Measurements from ENCODE around the gene ANKFY1.

ANKFY1 gene

DNA sequence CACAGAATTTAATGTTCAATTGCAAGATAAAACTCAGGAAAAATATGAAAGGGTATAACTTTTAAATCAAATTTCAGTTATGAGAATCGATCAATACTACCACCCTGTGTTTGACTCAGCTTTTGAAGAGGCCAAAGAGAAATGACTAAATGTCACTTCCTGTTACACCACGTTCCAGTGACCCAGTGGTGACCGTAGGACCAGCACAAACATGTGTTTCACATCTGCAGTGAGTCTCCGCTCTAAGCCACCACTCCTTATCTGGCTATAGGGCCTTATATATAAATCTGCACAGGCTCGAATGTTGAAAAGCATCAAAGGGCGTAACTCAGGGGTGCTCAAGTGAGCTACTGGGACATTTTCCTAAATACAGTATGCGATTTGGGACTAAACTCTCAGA, 84.7 kb downstream of the ANKFY1 start:
- TF ChIP-seq, protein P1, sequence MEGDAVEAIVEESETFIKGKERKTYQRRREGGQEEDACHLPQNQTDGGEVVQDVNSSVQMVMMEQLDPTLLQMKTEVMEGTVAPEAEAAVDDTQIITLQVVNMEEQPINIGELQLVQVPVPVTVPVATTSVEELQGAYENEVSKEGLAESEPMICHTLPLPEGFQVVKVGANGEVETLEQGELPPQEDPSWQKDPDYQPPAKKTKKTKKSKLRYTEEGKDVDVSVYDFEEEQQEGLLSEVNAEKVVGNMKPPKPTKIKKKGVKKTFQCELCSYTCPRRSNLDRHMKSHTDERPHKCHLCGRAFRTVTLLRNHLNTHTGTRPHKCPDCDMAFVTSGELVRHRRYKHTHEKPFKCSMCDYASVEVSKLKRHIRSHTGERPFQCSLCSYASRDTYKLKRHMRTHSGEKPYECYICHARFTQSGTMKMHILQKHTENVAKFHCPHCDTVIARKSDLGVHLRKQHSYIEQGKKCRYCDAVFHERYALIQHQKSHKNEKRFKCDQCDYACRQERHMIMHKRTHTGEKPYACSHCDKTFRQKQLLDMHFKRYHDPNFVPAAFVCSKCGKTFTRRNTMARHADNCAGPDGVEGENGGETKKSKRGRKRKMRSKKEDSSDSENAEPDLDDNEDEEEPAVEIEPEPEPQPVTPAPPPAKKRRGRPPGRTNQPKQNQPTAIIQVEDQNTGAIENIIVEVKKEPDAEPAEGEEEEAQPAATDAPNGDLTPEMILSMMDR (IDR thresholded peaks at IDR 0.05; ENCODE audit: low read depth, low read length): no peak
- H3K27me3 ChIP-seq (ENCODE audit: insufficient read depth, low read depth, severe bottlenecking): no peaks in the 10 kb centered on the region

DNA sequence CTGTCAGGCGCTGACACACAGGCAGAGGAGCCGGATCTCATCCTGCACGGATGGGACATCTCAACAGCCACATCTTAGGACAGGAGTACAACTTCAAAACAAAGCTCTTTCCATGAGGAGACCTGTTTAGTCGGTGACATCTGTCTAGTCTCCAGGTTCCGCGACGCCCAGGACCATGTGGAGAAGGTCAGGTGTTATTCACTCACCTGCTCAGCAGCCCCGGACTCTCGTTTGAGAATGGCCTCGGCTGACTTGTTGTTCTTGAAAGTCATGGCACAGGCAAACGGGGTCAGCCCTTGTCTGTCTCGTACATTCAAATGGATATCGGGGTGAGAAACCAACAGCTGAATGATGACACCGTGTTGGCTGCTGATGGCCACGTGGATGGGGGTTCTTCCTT, 85.1 kb downstream of the ANKFY1 start:
- H3K9me3 ChIP-seq (ENCODE audit: severe bottlenecking): no peaks in the 10 kb centered on the region
- no peak overlapping the region for H3K27ac ChIP-seq
- H3K4me3 ChIP-seq (ENCODE audit: low read depth, low read length): no peak overlapping the region
- DNase-seq: no peak
- no peaks in the 10 kb centered on the region for H3K27me3 ChIP-seq (ENCODE audit: insufficient read depth, low read depth, severe bottlenecking)
- TF ChIP-seq, protein P1 (IDR thresholded peaks at IDR 0.05; ENCODE audit: low read depth, low read length): no peak
- peaks cover 90% of the 10 kb centered on the region for H3K36me3 ChIP-seq

More for the DNA sequence above, 84.7 kb downstream of the ANKFY1 start:
- DNase-seq: no peak
- peaks cover 90% of the 10 kb centered on the region for H3K36me3 ChIP-seq
- no peak overlapping the region for H3K27ac ChIP-seq
- no peak overlapping the region for H3K4me3 ChIP-seq (ENCODE audit: low read depth, low read length)
- no peaks in the 10 kb centered on the region for H3K9me3 ChIP-seq (ENCODE audit: severe bottlenecking)

DNA sequence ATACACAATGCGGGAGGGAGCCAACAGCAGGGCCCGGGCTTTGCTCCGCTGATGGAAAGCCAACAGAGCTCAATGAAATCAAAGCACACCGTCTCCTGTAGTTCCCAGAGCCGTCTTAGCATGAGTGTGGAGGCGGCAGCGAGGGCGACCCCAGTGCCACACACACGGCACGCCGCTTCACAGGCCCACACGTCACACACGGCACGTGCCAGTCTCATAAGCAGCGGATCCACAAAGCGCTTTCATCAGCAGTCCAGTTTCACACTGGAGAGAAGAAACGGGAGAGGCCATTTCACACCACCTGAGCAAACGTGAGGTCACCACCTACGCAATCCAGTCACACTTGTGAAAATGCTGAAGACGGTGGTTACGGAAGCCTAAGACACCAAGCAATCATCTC, 86.0 kb downstream of the ANKFY1 start:
- no peak for DNase-seq
- Histone ChIP-seq H3K36me3 (peaks cover 88% of the 10 kb centered on the region), H3K9me3 (ENCODE audit: severe bottlenecking) (no peaks in the 10 kb centered on the region), H3K27ac (no peak overlapping the region), H3K27me3 (ENCODE audit: insufficient read depth, low read depth, severe bottlenecking) (no peaks in the 10 kb centered on the region), H3K4me3 (ENCODE audit: low read depth, low read length) (no peak overlapping the region)
- TF ChIP-seq, protein P1 (IDR thresholded peaks at IDR 0.05; ENCODE audit: low read depth, low read length): no peak

DNA sequence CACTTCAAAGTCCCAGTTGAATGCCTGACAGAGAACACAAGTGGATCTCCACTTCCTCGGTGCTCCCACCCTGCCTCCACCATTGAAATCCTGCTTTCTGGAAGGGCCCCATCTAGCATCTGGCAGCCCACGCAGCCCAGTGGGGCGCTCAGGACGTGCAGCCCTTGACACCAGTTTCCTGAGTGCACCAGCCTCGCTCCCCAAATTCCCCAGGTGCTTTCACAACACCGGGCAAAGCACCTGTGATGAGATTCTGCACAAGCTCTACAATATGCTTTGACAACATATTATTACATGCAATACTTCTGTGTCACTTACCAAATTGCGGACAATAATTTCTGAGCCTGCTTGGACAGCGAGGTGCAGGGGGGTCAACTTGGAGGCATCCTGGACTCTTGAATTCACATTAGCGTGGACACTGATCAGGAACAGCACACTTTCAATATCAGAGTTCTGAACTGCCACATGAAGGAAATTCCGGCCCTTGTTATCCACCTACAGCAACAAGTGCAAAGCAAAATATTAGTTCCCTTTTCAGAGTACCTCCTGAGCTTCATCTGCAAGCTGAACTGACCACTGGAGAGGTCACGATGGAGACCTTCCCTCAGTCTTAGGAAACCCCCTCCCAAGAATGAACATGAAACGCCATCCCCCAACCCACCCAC, 86.8 kb downstream of the ANKFY1 start:
- TF ChIP-seq, protein P1 (IDR thresholded peaks at IDR 0.05; ENCODE audit: low read depth, low read length): no peak
- H3K27ac ChIP-seq: no peak overlapping the region
- no peak overlapping the region for H3K4me3 ChIP-seq (ENCODE audit: low read depth, low read length)
- DNase-seq: no peak
- no peaks in the 10 kb centered on the region for H3K9me3 ChIP-seq (ENCODE audit: severe bottlenecking)
- no peaks in the 10 kb centered on the region for H3K27me3 ChIP-seq (ENCODE audit: insufficient read depth, low read depth, severe bottlenecking)
- peaks cover 88% of the 10 kb centered on the region for H3K36me3 ChIP-seq

DNA sequence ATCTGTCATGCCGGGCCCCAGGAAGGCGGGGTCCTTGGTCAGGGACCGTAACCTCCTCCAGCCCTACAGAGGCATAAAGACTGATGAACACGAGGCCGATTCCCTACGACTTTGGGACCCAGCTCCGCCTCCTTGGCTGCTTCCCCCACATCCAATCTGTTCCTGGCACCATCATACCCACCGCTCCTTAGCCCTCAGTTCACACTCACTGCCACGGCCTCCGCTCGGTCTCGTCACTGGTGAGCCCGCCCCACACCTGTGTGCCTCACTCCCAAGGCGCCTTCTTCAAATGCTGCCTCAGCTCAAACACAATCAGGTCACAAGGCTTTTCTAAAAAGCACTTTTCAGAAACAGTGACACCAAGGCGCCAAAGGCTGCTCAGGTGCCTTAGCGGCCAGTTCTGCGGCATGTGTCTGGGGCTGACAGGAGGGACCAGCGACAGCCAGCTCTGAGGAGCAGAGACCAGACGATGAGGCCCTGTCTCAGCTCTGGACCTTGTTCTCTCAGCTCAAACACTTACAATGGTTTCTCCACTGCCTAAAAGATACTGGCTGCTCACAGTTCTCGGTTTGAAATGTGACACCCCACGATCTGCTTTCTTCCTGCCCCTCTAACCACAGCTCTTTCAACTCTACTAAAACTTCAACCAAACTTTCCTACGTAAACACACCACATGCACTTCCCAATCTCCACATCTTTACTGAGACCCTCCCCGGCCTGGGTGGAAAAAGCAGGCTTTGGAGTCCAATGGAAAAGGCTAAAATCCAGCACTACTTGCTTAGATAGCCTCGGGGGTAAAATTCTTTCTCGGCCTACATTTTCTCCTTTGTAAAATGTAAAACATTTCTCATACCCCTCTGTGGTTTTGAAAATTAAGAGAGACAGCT, 87.6 kb downstream of the ANKFY1 start:
- DNase-seq: no peak
- Histone ChIP-seq H3K36me3 (peaks cover 88% of the 10 kb centered on the region), H3K27me3 (ENCODE audit: insufficient read depth, low read depth, severe bottlenecking) (no peaks in the 10 kb centered on the region)

More for the DNA sequence above, 87.6 kb downstream of the ANKFY1 start:
- H3K9me3 ChIP-seq (ENCODE audit: severe bottlenecking): no peaks in the 10 kb centered on the region
- no peak overlapping the region for H3K27ac ChIP-seq
- TF ChIP-seq, protein P1 (IDR thresholded peaks at IDR 0.05; ENCODE audit: low read depth, low read length): no peak
- H3K4me3 ChIP-seq (ENCODE audit: low read depth, low read length): no peak overlapping the region
